HepG2 (cell line): ENCODE data around the gene E2F1. TPM values are rescaled to one million over a fixed set of nuclear protein-coding genes. Genes with fewer than 3 reads are reported as not detected.

Experiments
- CBX5 ChIP-seq: sonication (generic); formaldehyde crosslinking; IDR thresholded peaks from 2 replicates; pipeline ENCODE4 v1.4.0; 2020; ENCODE audit warnings: missing genetic modification reagents, borderline replicate concordance
- CEBPB ChIP-seq: IDR thresholded peaks from 2 replicates; pipeline ENCODE4 v1.6.1; 2011; ENCODE audit warnings: low read depth, low read length, improper control_type of control experiment, borderline replicate concordance
- CREB1 ChIP-seq, 2 experiments: fragments of 450-650 bp in 1 of 2; IDR thresholded peaks; 2 replicates each; pipeline ENCODE4 v1.6.1; 2016 to 2017; ENCODE audit warnings: control low read depth in 1 of 2, mild to moderate bottlenecking in 1 of 2, missing compliant biosample characterization in 1 of 2, missing genetic modification characterization in 1 of 2
- FLYWCH1 ChIP-seq: sonication (generic); formaldehyde crosslinking; IDR thresholded peaks from 2 replicates; pipeline ENCODE4 v1.8.1; 2023; ENCODE audit warnings: mild to moderate bottlenecking, missing genetic modification reagents
- HOXA5 ChIP-seq: sonication (generic); formaldehyde crosslinking; IDR thresholded peaks from 2 replicates; pipeline ENCODE4 v1.4.0; 2020; ENCODE audit warnings: missing genetic modification reagents
- MTA1 ChIP-seq: sonication (generic); formaldehyde crosslinking; IDR thresholded peaks from 2 replicates; pipeline ENCODE4 v1.4.0; 2020; ENCODE audit warnings: missing genetic modification reagents, mild to moderate bottlenecking, borderline replicate concordance
- POLR2A ChIP-seq, 2 experiments: IDR thresholded peaks; 2 replicates each; pipeline ENCODE4 v1.6.1; 2011; ENCODE audit warnings: low read depth in 2 of 2, low read length in 2 of 2, mild to moderate bottlenecking in 1 of 2, moderate library complexity in 1 of 2; ENCODE audit not compliant: insufficient read depth in 1 of 2
- SAFB2 ChIP-seq: sonication (generic); formaldehyde crosslinking; IDR thresholded peaks from 2 replicates; pipeline ENCODE4 v1.5.1; 2020; ENCODE audit warnings: missing genetic modification reagents, low read depth, mild to moderate bottlenecking, borderline replicate concordance
- SMAD9 ChIP-seq: sonication (generic); formaldehyde crosslinking; IDR thresholded peaks from 2 replicates; pipeline ENCODE4 v1.5.1; 2020; ENCODE audit warnings: mild to moderate bottlenecking, missing genetic modification reagents
- SNAI1 ChIP-seq: sonication (generic); formaldehyde crosslinking; IDR thresholded peaks from 2 replicates; pipeline ENCODE4 v1.5.0; 2020; ENCODE audit warnings: mild to moderate bottlenecking, missing genetic modification reagents, borderline replicate concordance
- SRSF1 ChIP-seq: fragments of 200-400 bp; formaldehyde crosslinking; optimal IDR thresholded peaks from 2 replicates; pipeline ENCODE3; 2017; ENCODE audit warnings: mild to moderate bottlenecking, low read depth, low read length, moderate library complexity
- ZNF232 ChIP-seq: sonication (generic); formaldehyde crosslinking; IDR thresholded peaks from 2 replicates; pipeline ENCODE4 v1.4.0; 2020; ENCODE audit warnings: missing genetic modification reagents, borderline replicate concordance
- ZNF569 ChIP-seq: sonication (generic); formaldehyde crosslinking; IDR thresholded peaks from 2 replicates; pipeline ENCODE4 v1.5.0; 2020; ENCODE audit warnings: mild to moderate bottlenecking, missing genetic modification reagents, moderate library complexity, borderline replicate concordance
- ZSCAN12 ChIP-seq: sonication (generic); formaldehyde crosslinking; IDR thresholded peaks from 2 replicates; pipeline ENCODE4 v1.9.0; 2021; ENCODE audit warnings: mild to moderate bottlenecking, missing genetic modification reagents
- polyA plus RNA-seq, 8 experiments: library from polyadenylated mRNA; depleted of rRNA in 3 of 8; stranded (reverse) in 7 of 8; unstranded in 1 of 8; fragments of >200 nt; fragmentation: Illumina TruSeq in 4 of 8; extraction: Trizol in 4 of 8; gene quantifications; 2 replicates each; pipeline versions ENCODE4 v1.2.1 to v1.2.3, GENCODE V29; 2011 to 2016; ENCODE audit warnings: low read depth in 4 of 8, missing spikeins in 1 of 8, mixed read lengths in 1 of 8; ENCODE audit not compliant: insufficient read depth in 1 of 8
- total RNA-seq, 5 experiments: library from RNA; depleted of rRNA; stranded (reverse); fragments of >200 nt; fragmentation: Illumina TruSeq; extraction: Trizol; gene quantifications; 2 replicates each; pipeline ENCODE4 v1.2.3, GENCODE V29; 2016; ENCODE audit warnings: low read depth in 1 of 5
- TF ChIP-seq, protein P1 (sequence below): sonication (generic); formaldehyde crosslinking; IDR thresholded peaks from 2 replicates; pipeline ENCODE4 v1.4.0; 2020; ENCODE audit warnings: mild to moderate bottlenecking, missing genetic modification reagents
- TF ChIP-seq, protein P2 (sequence below), 2 experiments: IDR thresholded peaks; 2 replicates each; pipeline ENCODE4 v1.6.1; 2011 to 2012; ENCODE audit warnings: low read length in 2 of 2, borderline replicate concordance in 1 of 2, low read depth in 1 of 2, mild to moderate bottlenecking in 1 of 2, moderate library complexity in 1 of 2
- TF ChIP-seq, protein P3 (sequence below): IDR thresholded peaks from 2 replicates; pipeline ENCODE4 v1.6.1; 2016; ENCODE audit warnings: missing biosample characterization, missing genetic modification reagents, low read depth
- TF ChIP-seq, protein P4 (sequence below): sonication (generic); formaldehyde crosslinking; IDR thresholded peaks from 2 replicates; pipeline ENCODE4 v1.4.0; 2020; ENCODE audit warnings: missing genetic modification reagents, borderline replicate concordance

Gene E2F1
- total and polyA plus RNA-seq, 2 of the 13 experiments (the other 11 are each of a cell fraction or from before 2014, with no cell fraction given) = 25.5 to 39.4 TPM

DNA sequence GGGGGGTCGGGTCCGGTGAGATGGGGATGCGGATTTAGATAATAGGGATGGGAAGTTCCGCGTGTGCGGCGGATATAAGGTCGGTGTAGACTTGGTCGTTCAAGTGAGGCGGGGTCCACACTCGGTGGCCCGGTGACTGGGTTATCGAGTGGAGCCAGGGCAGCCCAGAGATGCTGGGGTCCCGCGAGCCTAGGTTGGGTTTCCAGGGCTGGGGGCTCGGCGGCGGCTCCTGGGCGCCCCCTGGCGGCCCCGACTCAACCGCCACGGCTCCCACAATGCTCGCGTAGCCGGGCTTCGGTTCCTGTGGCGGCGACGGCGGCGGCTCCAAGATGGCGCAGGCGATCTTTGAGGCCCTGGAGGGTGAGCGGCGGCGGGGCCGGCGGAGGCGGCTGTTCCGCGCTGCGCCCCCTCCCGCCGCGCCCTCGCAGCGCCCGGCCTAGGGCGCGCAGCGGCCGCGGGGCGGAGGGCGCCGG is 45.5 kb upstream of the E2F1 start, which contains the start of gene ZNF341 (continued):
- TF ChIP-seq ZNF232 (0 out of 2 replicates have a peak, but pooled peaks have one; percentile 43), FLYWCH1 (no peak), CREB1 (IDR thresholded peaks at IDR 0.05) (peak; percentile 2; the same call in 1 of the 2 replicates), CREB1 (CRISPR knock-in tag; IDR thresholded peaks at IDR 0.05) (no peak), SAFB2 (no peak; the same call in 1 of the 2 replicates), SMAD9 (CRISPR knock-in tag) (no peak; the same call in 1 of the 2 replicates), HOXA5 (CRISPR knock-in tag) (peak; percentile 94), SRSF1 (no peak), CEBPB (no peak), POLR2A (IDR thresholded peaks at IDR 0.05; ENCODE audit: insufficient read depth in 1 of 2, low read depth in 2 of 2, low read length in 2 of 2) (no peak), ZSCAN12 (no peak; the same call in 1 of the 2 replicates), MTA1 (CRISPR knock-in tag) (peak; percentile 56), SNAI1 (CRISPR knock-in tag) (no peak), CBX5 (CRISPR knock-in tag) (no peak), ZNF569 (peak; percentile 14; the same call in 1 of the 2 replicates)
- TF ChIP-seq, protein P1, sequence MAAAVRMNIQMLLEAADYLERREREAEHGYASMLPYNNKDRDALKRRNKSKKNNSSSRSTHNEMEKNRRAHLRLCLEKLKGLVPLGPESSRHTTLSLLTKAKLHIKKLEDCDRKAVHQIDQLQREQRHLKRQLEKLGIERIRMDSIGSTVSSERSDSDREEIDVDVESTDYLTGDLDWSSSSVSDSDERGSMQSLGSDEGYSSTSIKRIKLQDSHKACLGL (CRISPR knock-in tag) = no peak
- TF ChIP-seq, protein P2, sequence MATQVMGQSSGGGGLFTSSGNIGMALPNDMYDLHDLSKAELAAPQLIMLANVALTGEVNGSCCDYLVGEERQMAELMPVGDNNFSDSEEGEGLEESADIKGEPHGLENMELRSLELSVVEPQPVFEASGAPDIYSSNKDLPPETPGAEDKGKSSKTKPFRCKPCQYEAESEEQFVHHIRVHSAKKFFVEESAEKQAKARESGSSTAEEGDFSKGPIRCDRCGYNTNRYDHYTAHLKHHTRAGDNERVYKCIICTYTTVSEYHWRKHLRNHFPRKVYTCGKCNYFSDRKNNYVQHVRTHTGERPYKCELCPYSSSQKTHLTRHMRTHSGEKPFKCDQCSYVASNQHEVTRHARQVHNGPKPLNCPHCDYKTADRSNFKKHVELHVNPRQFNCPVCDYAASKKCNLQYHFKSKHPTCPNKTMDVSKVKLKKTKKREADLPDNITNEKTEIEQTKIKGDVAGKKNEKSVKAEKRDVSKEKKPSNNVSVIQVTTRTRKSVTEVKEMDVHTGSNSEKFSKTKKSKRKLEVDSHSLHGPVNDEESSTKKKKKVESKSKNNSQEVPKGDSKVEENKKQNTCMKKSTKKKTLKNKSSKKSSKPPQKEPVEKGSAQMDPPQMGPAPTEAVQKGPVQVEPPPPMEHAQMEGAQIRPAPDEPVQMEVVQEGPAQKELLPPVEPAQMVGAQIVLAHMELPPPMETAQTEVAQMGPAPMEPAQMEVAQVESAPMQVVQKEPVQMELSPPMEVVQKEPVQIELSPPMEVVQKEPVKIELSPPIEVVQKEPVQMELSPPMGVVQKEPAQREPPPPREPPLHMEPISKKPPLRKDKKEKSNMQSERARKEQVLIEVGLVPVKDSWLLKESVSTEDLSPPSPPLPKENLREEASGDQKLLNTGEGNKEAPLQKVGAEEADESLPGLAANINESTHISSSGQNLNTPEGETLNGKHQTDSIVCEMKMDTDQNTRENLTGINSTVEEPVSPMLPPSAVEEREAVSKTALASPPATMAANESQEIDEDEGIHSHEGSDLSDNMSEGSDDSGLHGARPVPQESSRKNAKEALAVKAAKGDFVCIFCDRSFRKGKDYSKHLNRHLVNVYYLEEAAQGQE (IDR thresholded peaks at IDR 0.05; ENCODE audit: borderline replicate concordance in 1 of 2, low read depth in 1 of 2, low read length in 2 of 2) = no peak; a peak in 1 of 4 replicates
- TF ChIP-seq, protein P3, sequence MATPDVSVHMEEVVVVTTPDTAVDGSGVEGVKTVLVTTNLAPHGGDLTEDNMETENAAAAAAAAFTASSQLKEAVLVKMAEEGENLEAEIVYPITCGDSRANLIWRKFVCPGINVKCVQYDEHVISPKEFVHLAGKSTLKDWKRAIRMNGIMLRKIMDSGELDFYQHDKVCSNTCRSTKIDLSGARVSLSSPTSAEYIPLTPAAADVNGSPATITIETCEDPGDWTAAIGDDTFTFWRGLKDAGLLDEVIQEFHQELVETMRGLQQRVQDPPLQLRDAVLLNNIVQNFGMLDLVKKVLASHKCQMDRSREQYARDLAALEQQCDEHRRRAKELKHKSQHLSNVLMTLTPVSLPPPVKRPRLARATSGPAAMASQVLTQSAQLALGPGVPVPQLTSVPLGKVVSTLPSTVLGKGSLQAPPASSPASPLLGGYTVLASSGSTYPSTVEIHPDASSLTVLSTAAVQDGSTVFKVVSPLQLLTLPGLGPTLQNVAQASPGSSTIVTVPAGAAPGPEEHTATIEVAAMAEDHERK = no peak; the same call in 1 of the 2 replicates
- TF ChIP-seq, protein P4, sequence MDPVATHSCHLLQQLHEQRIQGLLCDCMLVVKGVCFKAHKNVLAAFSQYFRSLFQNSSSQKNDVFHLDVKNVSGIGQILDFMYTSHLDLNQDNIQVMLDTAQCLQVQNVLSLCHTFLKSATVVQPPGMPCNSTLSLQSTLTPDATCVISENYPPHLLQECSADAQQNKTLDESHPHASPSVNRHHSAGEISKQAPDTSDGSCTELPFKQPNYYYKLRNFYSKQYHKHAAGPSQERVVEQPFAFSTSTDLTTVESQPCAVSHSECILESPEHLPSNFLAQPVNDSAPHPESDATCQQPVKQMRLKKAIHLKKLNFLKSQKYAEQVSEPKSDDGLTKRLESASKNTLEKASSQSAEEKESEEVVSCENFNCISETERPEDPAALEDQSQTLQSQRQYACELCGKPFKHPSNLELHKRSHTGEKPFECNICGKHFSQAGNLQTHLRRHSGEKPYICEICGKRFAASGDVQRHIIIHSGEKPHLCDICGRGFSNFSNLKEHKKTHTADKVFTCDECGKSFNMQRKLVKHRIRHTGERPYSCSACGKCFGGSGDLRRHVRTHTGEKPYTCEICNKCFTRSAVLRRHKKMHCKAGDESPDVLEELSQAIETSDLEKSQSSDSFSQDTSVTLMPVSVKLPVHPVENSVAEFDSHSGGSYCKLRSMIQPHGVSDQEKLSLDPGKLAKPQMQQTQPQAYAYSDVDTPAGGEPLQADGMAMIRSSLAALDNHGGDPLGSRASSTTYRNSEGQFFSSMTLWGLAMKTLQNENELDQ = no peak
